AG08395 (cell line): ENCODE data around the gene FRYL.
"Not testable (repeated sequence)": the region's sequence is repeated elsewhere in the genome, so short reads cannot be mapped to it uniquely, and the experiment has no call there.

ENCODE experiments used
- DNase-seq: peaks from one replicate; pipeline ENCODE4 v3.0.0; 2012; ENCODE audit warnings: mixed read lengths, low spot score

Gene FRYL

DNA sequence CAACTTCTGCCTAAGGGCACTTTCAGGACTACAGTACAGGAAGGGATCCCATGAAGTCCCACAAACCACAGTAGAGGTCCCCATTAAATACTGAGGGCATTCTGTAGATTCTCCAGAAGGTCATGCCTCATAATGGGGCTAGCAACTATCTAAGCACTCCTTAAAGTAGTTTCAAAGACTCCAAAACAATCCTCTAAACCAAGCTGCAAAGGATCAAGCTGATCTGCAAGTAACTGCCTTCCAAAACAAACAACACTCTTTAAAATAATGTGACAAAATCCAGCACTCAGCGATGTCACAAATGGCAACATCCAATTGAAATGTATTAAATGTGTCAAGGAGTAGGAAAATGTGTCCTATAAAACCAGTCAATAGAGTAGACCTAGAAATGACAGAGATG, 118.7 kb downstream of the FRYL start:
- DNase-seq, result no peak

DNA sequence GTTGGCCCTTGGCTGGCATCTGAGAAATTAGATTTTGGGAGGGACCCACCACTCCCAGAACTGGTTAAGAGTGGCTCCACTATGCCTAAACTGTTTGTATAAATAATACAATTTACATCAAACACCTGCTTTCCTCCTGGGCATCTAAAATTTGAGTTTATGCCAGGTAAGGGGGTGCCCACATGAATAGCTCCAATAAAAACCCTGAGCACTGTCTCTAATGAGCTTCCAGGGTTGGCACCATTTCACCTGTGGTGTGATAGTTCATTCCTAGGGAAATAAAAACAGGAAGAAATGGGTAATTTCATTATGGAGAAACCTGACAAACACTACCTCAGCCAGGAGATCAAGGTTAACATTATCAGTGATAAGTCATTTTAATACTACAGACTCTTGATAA, 119.7 kb downstream of the FRYL start:
- no peak for DNase-seq

DNA sequence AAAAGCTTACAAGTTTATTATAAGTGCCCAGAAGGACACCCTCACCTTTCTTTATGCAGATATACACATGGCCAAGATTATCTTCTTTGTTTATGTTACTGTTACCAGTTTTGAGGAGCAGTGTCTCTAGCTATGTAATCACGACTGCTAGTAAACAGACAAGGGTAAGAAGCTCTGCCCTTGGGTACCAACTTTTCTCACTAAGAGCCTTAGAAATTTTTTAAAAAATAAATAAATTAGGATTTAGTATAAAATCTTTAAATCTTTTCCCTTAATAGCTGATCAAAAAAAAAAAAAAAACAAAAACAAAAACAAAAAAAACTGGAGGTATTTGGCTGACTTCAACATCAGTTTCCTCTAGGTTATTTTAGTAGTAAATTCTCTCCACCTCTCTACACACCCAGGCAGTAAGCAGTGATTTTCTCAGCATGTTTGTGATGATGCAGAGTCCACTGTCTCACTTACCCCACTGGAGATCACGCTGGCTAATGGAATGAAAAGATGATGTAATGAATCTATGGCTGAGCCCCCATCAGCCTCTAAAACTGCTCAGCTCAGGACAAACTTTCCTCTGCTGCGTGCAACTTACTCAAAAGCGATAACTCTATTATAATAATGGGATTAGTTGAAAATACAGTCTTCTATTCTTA, 125.9 kb downstream of the FRYL start:
- no peak for DNase-seq

DNA sequence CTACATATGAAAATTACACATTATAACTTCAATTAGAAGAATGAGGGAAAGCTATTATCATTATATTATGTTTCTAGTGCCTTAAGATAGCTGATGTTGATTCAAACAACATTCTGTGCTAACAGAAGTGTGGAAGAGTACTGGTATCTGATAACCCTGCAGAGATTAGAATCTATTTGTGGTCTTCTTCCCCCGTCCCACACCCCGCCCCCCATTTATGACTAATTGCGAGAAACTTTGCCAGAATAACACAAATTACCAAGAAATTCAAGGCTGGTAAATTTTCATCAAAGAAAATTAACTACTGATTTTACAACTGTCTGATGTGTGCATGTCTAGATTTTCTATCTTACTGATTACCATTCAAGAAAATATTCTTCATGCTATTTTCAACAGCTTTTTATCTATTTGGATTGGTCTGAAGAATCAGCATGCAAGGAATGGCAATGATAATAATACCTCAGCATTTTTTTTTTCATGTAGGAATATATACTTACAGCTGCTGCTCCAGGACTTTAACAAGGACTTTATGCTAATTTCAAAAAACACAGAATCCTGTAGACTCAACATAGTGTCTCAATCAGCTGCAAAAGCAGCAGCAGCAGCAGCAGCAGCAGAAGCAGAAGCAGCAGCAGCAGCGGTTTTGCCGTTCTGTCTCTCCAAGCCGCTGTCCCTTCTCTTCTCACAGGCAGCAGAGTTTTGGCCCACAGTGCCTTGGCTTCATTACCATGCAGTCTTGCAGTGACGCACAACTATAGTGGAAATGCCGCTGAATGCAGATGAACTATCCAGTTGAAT, 126.7 kb downstream of the FRYL start:
- peak; percentile 10 for DNase-seq

DNA sequence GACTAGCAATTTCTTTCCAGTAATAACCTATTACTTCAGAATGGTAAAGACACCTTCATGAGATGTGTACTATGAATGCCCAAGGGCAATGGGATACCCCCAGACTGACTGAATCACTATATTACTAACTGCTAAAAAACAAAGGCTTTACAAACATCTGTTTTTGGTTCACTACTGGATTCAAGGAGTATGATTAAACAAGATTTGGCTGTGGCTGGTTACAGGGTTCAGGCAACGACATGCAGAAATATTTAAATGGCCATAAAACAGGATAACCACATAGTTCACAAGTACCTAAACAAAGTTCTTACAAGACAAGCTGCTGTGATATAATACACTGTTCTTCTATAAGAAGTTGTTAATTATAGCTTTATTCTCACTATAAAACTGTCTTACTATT, 128.2 kb downstream of the FRYL start:
- DNase-seq, result peak; percentile 44

DNA sequence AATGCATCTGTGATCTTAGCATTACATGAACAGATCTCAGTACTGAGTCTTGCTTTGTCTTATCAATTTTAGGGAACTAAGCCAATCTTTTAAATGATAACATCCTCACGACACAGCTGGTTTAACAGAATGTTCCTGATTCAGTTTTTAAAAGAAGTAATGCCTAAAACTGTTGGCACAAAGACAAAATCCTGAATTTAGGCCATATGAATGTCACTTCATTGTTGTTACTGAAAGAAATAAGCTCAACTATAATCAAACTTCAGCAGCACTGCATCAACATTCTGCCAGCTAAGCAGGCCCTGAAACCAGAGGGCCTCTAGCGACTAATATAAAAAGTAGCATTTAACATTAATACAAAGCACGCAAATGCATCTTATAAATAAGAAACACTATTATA, 130.6 kb downstream of the FRYL start:
- no peak for DNase-seq

DNA sequence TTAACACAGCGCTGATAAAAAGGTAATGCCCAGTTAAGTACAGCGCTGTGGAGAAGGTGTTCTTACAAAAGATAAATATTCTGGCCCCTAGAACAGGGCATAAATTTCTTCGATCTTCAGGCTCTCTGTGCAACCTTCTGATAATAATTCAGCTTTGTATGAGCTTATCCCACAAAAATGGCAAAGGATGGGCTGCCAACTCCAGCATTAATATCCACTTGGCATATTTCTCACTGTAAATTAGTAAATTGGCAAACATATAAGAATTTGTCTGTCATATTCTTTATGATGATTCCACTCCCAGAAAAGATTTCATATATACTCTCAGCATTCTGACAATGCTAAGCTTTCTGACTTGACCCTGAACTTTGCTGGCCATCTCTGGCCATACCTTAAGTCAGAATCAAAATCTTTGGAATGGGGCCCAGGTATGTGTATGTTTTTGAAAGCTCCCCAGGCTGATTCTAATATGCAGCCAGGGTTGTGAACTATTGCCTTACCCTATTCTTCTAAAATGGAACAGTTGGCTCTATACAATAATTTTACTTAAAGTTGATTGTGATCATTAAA, 134.8 kb downstream of the FRYL start:
- DNase-seq, result no peak

DNA sequence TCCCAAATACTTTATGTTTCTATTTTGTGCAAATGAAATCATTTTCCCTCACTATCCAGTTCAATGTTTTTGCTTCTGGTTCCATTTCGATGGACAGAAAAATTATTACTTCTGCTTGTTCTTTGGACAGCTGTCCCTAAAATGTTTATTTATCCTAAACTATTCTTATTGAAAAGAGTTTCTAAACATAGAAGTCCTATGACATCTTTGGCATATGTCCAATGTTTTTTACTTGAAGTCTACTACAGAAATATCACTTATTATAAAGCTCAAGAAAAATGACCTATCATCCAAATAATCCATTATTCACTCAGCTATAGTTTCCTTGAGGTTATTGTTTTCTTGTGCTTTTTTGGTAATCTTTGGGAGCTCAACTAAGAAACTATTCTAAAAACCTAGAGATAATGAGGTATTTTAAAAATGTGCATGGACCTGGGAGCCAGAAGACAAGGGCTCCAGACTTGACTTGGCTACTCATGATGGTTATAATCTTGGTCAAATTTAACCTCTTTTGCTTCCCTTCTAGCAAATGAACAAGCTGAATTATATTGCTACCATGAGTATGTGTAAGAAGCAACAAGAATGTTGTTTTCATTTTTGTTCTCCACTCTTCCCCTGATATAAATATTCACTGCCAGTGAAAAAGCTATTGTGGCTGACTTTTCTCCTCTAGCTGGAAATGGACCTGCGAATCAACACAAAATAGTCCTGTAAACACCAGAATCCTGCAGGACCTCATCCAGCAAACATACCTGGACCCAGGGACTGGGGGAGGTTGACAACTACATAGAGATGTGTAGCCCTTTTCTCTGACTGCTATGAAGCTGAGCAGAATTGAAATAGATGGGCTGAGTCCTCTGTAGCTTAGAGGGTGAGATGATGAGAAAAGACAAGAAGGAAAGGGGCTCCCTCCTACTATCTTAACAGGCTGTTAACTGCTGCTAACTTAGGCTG, 137.4 kb downstream of the FRYL start:
- peak; percentile 34 for DNase-seq

DNA sequence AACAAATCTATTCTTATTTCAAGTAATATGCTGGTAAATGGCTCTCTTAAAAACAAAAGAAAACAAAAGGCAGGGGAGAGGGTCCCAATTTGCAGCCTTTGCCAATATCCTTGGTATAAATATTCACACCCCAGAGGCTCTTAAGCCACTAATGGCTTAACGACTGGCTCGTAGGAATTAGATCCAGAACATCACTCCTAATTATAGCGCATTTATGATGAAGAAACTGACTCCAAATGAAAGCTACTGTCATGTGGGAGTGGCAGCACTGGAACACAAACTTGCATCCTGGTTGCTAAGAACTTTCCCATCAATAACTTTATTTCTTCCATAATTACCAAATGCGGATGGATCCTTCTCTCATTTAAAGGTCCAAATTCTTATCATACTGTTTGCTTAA, 138.7 kb downstream of the FRYL start:
- no peak for DNase-seq

DNA sequence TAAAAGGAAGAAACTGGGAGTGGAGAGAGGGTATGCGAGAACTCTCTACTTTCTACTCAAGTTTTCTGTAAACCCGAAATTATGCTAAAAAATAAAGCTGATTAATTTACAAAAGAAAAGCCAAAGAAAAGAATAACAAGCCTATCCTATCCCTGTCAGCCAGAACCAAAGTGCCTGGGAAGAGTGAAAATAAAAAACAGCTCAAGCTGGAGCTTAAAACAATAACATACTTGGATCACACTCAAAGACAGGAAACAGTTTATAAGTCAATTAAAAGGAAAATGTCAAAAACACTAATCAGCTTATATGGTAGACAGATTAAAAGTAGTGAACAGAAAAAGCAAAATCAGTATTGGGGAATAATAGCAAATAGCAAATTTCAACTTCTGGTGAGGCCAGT, 139.4 kb downstream of the FRYL start:
- DNase-seq, result no peak

DNA sequence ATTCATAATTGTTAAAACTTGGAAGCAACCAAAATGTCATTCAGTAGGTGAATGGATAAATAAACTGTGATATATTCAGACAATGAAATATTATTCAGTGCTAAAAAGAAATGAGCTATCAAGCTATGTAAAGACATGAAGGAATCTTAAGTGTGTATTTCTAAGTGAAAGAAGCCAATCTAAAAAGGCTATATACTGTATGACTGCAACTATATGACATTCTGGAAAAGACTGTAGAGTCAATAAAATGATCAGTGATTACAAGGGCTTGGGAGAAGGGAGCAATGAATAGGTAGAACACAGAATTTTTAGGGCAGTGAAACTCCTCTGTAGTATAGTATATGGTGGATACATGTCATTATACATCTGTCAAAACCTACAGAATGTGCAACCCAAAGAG, 139.9 kb downstream of the FRYL start:
- no peak for DNase-seq

DNA sequence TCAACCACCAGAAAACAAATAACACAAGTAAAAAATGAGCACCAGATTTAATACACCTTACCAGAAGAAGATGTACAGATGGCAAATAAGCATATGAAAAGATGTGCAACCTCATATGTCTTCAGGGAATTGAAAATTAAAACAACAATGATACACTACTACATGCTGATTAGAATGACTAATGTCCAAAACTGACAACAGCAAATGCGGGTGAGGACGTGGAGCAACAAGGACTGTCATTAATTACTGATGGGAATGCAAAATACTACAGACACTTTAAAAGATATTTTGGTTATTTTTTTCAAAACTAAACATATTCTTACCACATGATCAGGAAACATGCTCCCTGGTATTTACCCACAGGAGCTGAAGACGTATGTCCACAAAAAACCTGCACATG, 140.3 kb downstream of the FRYL start:
- no peak for DNase-seq

DNA sequence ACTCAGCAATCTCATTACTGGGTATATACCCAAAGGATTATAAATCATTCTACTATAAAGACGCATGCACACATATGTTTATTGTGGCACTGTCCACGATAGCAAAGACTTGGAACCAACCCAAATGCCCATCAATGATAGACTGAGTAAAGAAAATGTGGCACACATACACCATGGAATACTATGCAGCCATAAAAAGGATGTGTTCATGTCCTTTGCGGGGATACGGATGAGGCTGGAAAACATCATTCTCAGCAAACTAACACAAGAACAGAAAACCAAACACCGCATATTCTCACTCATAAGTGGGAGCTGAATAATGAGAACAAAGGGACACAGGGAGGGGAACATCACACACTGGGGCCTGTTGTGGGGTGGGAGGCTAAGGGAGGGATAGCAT, 141.5 kb downstream of the FRYL start:
- not testable (repeated sequence) for DNase-seq

DNA sequence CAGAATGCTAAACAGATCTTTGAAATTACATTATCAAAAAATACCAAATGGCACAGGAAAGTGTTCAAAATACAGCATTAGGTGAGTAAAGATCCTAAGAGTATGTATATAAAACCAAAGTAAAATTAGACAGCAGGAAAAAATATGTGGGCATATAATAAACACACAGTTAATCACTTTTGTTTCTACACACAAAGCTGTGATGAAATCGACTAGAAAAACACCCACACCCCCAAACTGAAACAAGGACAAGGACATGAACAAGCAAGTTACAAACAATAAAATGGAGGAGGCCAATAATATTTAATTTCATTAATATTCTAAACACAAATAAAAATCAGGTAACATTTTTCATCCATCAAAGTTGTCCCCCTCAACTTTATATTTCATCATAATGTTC, 143.2 kb downstream of the FRYL start:
- no peak for DNase-seq

DNA sequence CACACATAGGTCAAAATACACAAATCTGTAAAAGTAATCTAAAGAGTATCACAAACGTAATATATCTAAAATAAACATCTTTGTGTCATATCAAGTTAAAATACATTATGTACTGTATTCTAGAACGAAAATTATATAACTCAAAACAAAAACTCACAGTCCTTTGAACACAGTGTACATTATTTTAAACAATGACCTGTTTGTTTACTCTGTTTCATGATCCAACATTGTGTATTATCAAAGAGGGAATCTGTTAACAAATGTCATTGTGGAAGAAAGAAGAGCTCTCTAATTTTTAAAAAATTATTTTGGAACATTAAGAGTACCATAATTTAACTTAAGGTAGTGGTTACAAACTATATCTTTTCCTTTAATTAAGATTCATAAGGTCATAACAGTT, 144.1 kb downstream of the FRYL start:
- no peak for DNase-seq

DNA sequence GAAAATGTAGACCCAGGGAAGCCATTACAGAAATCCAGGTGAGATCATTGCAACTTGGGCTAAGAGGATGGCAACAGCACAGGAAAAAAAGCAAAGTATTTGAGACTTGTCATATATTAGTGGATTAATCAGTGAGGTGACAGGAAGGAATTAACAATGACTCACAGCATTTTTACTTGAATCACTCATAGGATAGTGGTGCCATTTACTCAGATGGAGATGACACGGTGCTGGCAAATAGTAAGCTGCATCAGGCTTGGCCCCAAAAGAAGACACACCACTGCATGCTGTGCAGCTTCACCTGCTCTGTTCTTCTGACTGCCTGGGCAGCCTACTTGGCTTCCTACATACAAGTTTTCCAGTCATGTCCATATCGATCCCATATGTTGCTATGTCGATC, 144.8 kb downstream of the FRYL start:
- DNase-seq, result peak; percentile 36

DNA sequence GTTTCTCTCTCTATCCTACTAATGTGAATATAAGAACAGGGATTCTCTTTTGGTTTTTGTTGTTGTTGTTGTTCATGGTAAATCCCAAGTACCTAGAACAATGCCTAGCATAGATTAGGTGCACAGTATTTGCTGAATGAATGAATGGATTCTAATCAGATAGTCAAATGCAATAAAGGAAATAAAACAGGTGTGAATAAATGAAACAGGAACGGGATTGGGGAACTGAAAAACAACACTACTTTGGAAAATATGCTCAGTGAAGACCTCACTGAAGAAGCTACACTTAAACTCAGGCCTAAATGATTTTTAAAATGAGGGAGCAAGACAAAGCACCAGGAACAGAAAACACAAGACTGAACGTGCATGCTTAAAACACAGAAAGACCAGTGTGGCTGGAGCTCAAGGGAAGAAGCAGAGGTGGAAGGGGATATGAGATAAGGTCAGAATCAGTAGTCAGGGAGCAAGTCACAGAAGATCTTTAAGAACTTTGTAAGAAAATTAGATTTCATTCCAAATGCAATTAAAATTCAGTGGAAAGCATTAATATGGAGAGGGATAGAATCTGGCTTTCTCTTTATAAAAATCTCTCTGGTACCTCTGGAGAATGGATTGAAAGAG, 145.3 kb downstream of the FRYL start:
- no peak for DNase-seq

DNA sequence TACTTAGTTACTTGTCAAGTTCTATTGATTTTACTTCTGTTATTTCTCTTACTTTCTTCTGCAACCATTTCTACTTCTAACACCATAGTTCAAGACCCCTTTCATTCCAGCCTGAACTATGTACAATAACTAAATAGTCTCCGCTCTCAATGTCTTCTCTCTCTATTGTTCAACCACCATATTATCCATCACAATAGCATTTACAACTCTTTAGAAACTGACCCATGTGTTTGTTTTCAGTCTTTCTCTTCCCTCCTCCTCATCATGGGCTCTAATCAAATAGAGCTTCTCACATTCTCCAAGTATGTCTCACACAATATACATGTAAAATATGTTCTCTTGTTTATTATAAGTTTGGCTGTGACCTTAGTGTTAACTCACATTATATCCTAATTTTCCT, 146.4 kb downstream of the FRYL start:
- no peak for DNase-seq

DNA sequence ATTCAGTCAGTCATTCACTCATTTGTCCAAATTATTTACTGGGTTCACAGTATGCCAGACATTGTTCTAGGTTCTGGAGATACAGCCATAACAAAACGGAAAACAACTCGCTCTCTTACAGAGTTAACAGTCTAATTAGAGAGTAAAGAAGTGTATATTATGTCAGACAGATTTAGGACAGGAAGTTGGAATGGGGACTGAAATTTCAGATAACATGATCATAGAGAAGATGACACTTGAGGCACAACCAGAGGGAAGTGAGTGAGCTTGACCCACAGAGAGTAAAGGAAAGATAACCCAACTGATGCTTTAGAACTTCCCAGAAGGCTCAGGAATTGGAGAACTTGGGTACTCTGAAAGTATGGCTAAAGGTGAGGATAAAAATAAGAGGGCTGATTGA, 150.6 kb downstream of the FRYL start:
- no peak for DNase-seq

DNA sequence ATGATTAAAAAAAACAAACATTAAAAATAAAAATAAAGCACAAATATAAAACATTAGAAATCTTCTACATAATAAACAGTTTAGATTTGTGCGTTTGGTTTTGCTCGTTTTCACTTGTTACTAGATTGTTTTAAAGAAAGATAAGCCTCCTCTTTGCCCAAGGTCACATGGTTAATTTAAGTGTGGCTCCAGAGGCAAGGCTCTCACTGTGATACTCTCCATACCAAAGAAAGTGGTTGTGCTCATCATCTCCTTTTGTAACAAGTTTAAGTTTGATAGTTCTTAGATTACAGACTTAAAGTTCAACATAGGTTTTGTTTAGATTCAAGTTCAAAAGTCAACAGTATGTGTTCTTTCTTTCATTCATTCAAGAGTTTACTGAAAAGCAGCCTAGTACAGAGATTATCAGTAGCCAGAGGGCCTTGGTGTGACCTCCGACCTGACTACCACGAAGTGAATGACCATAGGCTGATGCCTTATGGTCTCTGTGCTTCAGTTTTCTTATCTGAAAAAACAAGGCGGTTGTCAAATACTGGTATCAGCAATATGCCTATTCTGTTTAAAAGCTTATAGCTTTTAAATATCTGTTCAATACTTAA, 156.8 kb downstream of the FRYL start:
- no peak for DNase-seq

DNA sequence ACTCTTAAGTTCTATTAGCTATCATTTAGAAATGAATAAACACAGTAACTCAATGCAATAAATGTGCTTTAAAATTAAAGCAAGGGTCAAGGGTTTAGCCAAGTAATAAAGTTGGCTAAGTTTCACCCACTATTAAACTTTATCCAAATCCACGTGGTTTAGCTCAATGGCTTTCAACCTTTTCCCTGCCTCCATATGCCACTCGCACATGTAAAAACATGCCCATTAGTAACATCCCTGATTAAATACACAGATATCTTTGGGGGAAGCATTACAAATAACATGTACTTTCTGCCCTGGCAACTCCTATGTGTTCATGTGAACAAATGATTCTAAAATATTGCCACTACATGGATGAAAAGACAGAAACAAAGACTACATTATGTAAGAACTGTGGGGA, 159.2 kb downstream of the FRYL start:
- no peak for DNase-seq

DNA sequence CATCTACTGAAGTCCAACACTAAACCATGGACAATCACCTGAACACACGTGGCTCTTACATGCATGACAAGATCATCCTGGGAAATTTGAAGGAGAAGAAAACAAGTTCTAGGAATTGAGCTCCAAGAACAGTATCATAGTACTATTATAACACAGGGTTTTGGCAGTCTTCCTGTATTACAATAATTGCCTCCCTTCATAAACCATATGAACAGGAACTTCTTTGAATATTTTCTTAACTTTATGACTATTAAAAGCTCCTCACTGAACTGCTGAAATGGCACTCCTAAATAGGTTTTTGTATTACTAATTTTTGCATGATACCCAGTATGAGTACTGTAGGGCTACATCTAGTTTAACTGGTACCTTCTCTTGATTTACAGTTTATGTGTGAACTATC, 160.0 kb downstream of the FRYL start:
- DNase-seq, result no peak
